ENCODE data around the gene BZW1.

The BZW1 gene

GRCh38 chr2:200811333-200812121, at the start of gene BZW1:
Gene BZW1 (plus strand): TSS chr2:200811910. CDS start chr2:200813218, 1,308 bp downstream.
- DNase-seq: peak; percentile 96

- no peak for DNase-seq
Observed at GRCh38 chr2:200762127-200762526, 49.6 kb upstream of the BZW1 start.

GRCh38 chr2:200763422-200763821, 48.3 kb upstream of the BZW1 start:
- DNase-seq: no peak

- peak; percentile 44 to 57 for DNase-seq
Observed at GRCh38 chr2:200765139-200765951, 46.4 kb upstream of the BZW1 start.

- no peak for DNase-seq
Observed at GRCh38 chr2:200765995-200766660, 45.6 kb upstream of the BZW1 start.

- no peak for DNase-seq
Observed at GRCh38 chr2:200767111-200767885, 44.4 kb upstream of the BZW1 start.

GRCh38 chr2:200770847-200771246, 40.9 kb upstream of the BZW1 start:
- DNase-seq: no peak

GRCh38 chr2:200772620-200773019, 39.1 kb upstream of the BZW1 start:
- no peak for DNase-seq

GRCh38 chr2:200773083-200773482, 38.6 kb upstream of the BZW1 start:
- no peak for DNase-seq

- no peak for DNase-seq
Observed at GRCh38 chr2:200774920-200775319, 36.8 kb upstream of the BZW1 start.

GRCh38 chr2:200777275-200777674, 34.4 kb upstream of the BZW1 start:
- DNase-seq: no peak

- no peak for DNase-seq
Observed at GRCh38 chr2:200778038-200778437, 33.7 kb upstream of the BZW1 start.

GRCh38 chr2:200779214-200779613, 32.5 kb upstream of the BZW1 start:
- no peak for DNase-seq

GRCh38 chr2:200781616-200782015, 30.1 kb upstream of the BZW1 start:
- no peak for DNase-seq

- DNase-seq: no peak
Observed at GRCh38 chr2:200782251-200782650, 29.5 kb upstream of the BZW1 start.

GRCh38 chr2:200784215-200784614, 27.5 kb upstream of the BZW1 start:
- DNase-seq: no peak

- no peak for DNase-seq
Observed at GRCh38 chr2:200786423-200786822, 25.3 kb upstream of the BZW1 start.

GRCh38 chr2:200786826-200787225, 24.9 kb upstream of the BZW1 start:
- no peak for DNase-seq

GRCh38 chr2:200787351-200788120, 24.2 kb upstream of the BZW1 start:
- peak in 1 of 2 donors; percentile 10 for DNase-seq

- DNase-seq: no peak
Observed at GRCh38 chr2:200788121-200788718, 23.5 kb upstream of the BZW1 start.

- no peak for DNase-seq
Observed at GRCh38 chr2:200790185-200790584, 21.5 kb upstream of the BZW1 start.

- DNase-seq: no peak
Observed at GRCh38 chr2:200791905-200792304, 19.8 kb upstream of the BZW1 start.
